AG04450 (cell line): ENCODE results near the gene ASB17. TPM values are rescaled to one million over a fixed set of nuclear protein-coding genes. Genes with fewer than 3 reads are reported as not detected.
"Not testable (repeated sequence)": the region's sequence is repeated elsewhere in the genome, so short reads cannot be mapped to it uniquely, and the experiment has no call there.

Experiments
- CTCF ChIA-PET: fragments of 300-600, 350-600 bp; formaldehyde crosslinking; extraction: SDS; loops from one replicate; lab custom pipeline; 2022; ENCODE audit warnings: antibody characterized with exemption, inconsistent platforms; lab: Charles Lee
- POLR2A ChIA-PET: fragments of 350-600 bp; formaldehyde crosslinking; extraction: SDS; loops from one replicate; lab custom pipeline; 2021; ENCODE audit warnings: antibody characterized with exemption, inconsistent platforms; lab: Yijun Ruan, JAX
- DNase-seq: peaks from one replicate; pipeline ENCODE4 v3.0.0-alpha.2; 2011; ENCODE audit warnings: low read depth, low spot score
- H3K27ac ChIP-seq: one replicate; pipeline ENCODE4 v1.5.1; 2012; ENCODE audit warnings: low read depth, low read length, control low read depth
- H3K27me3 ChIP-seq: one replicate; pipeline ENCODE4 v1.6.0; 2012; ENCODE audit warnings: low read length; ENCODE audit not compliant: control insufficient read depth, insufficient read depth
- H3K4me3 ChIP-seq: 2 replicates; pipeline ENCODE4 v1.5.1; 2011; ENCODE audit warnings: mild to moderate bottlenecking, low read depth, low read length, control low read depth
- H3K9me3 ChIP-seq: 2 replicates; pipeline ENCODE4 v1.5.1; 2012; ENCODE audit warnings: low read length; ENCODE audit not compliant: control insufficient read depth, insufficient read depth
- CTCF ChIP-seq: IDR thresholded peaks from 2 replicates; pipeline ENCODE4 v1.5.1; 2011; ENCODE audit warnings: low read depth, low read length, control low read depth, inconsistent platforms
- polyA plus RNA-seq: library from polyadenylated mRNA; depleted of rRNA; stranded (reverse); fragments of >200 nt; gene quantifications from 2 replicates; pipeline ENCODE4 v1.2.3, GENCODE V29; 2011

The ASB17 gene
- polyA plus RNA-seq, 1 experiment = not detected

DNA sequence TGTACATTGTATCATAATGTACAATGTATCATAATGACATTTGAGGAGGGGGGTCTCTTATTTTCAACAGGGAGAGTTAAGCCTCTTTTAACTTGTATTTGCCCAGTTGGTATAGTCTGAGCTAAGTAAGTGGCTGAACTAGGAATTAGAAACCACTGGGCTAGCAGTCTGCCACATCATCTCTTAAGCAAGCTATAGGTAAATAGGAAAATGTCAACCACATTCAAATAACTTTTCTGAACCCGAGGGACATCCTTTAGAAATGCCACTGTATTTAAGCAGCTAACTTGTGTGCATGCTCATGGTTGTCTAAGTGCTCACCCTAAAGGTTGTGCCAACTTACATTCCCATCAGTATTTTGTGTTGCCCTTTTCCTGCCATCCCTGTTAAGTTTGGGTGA lies 35.5 kb upstream of the ASB17 start:
- H3K4me3 ChIP-seq = no peak overlapping the region
- CTCF ChIA-PET = no interaction called here
- H3K27me3 ChIP-seq = no peaks in the 10 kb centered on the region
- H3K27ac ChIP-seq = no peak overlapping the region
- no peak for TF ChIP-seq CTCF
- POLR2A ChIA-PET = interaction anchor here (0.5 kb wide), 1 partner anchor 166 kb away, joined by 4 read pairs; no protein-coding TSS in a partner anchor
- DNase-seq = no peak
- no peaks in the 10 kb centered on the region for H3K9me3 ChIP-seq

DNA sequence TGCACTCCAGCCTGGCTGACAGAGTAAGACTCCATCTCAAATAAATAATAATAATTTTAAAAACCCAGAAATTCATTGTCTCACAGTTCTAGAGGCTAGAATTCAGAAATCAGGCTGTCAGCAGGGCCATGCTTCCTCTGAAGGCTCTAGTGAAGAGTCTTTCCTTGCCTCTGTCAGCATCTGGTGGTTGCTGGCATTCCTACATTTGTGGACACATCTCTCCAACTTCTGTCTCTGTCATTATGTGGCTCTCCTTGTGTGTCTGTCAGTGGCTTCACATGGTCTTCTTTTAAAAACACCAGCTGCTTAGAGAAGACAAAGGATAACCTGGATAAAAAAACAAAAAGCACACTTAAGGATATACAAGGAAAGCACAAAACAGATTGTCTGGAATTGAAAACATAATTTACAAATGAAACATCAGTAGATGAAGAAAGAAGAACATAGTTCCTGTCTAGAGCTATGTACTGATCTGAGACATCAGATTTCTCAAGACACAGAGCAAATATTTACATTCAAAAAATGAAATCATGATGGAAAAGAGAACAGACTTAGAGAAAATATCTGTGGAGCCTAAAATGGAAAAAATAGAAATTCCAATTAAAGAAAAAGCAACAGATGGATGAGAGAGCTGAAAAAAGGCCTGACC lies 32.7 kb upstream of the ASB17 start:
- Histone ChIP-seq H3K9me3 (no peaks in the 10 kb centered on the region), H3K27ac (no peak overlapping the region), H3K4me3 (no peak overlapping the region), H3K27me3 (no peaks in the 10 kb centered on the region)
- CTCF ChIA-PET = no interaction called here
- no peak for DNase-seq
- POLR2A ChIA-PET = no interaction called here
- TF ChIP-seq CTCF = no peak

DNA sequence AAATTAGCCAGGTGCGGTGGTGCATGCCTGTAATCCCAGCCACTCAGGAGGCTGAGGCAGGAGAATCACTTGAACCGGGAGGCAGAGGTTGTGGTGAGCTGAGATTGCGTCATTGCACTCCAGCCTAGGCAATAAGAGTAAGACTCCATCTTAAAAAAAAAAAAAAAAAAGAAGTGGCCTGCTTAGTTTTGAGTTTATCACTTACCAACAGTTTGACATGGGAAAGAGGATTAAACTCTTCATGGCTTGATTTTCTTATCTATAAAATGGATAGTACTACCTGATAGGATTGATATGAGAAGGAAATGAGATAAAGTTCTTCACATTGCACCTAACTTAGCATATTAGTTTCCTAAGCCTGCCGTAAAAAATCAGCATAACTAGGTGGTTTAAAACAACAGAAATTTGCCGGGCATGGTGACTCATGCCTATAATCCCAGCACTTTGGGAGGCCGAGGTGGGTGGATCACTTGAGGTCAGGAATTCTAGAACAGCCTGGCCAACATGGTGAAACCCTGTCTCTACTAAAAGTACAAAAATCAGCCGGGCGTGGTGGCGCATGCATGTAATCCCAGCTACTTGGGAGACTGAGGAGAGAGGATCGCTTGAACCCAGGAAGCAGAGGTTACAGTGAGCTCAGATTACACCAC lies 32.0 kb upstream of the ASB17 start:
- H3K27ac ChIP-seq, H3K4me3 ChIP-seq, H3K9me3 ChIP-seq, DNase-seq, POLR2A ChIA-PET, H3K27me3 ChIP-seq, CTCF ChIA-PET: not testable (repeated sequence)

DNA sequence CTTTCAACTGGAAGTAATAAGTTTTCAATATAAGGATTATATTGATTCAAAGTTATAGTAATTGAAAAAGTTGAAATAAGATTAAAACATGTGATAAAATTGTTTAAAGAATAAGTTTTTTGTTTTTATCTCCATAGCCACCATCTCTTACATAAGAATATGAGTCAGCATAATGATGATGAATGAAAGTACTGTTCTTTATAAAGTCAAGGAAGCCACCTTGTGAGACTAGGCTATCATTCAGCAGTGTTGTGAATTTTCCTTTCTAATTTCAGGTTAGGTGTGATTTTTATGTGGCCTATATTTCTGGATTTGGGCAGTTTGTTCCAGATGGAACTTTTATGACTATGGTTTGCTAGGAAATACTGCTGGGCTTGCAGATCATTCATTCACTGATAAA lies 22.4 kb upstream of the ASB17 start:
- Histone ChIP-seq H3K27me3 (peaks cover 3% of the 10 kb centered on the region), H3K9me3 (no peaks in the 10 kb centered on the region), H3K4me3 (no peak overlapping the region), H3K27ac (no peak overlapping the region)
- no peak for DNase-seq
- no peak for TF ChIP-seq CTCF
- ChIA-PET CTCF (no interaction called here), POLR2A (no interaction called here)

DNA sequence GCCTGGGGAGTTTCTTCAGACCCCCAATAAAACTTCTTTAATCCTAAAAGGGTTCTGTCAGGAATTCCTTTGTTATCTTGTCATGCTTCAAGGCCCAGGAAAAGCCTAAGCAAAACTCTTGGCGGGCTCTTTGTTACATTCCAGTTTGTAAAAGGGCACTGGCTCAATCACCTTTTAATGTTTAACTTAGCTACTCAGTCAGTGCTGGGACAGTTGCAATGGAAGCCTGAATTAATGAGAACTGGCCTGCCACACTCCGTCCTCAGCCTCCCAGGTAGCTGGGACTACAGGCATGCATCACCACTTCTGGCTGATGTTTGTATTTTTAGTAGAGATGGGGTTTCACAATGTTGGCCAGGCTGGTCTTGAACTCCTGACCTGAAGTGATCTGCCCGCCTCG lies 21.3 kb upstream of the ASB17 start:
- no peak for TF ChIP-seq CTCF
- Histone ChIP-seq H3K9me3 (no peaks in the 10 kb centered on the region), H3K27me3 (peaks cover 3% of the 10 kb centered on the region), H3K4me3 (no peak overlapping the region), H3K27ac (no peak overlapping the region)
- DNase-seq = no peak
- CTCF ChIA-PET = no interaction called here
- POLR2A ChIA-PET = no interaction called here
